IMR-90 (cell line): ENCODE data around the gene HNRNPM. TPM values are rescaled to one million over a fixed set of nuclear protein-coding genes. Genes with fewer than 3 reads are reported as not detected.

Experiments used
- ATAC-seq: fragments of 200-7000 bp; cut with Tn5 transposase; 2 replicates; pipeline ENCODE4 v1.9.1; 2020; ENCODE audit warnings: low read depth, mild to moderate bottlenecking, moderate library complexity
- BruUV-seq: library from RNA; stranded (reverse); fragments of 400-500 nt; replicated peaks from 2 replicates; lab custom pipeline; 2021; lab: Mats Ljungman, UMichigan
- CTCF ChIA-PET: fragments of 300-600 bp; formaldehyde crosslinking; extraction: SDS; loops from one replicate; lab custom pipeline; 2021; ENCODE audit warnings: antibody characterized with exemption; lab: Yijun Ruan, JAX
- POLR2A ChIA-PET: fragments of 300-600 bp; sonication (Branson Sonifier 250); formaldehyde crosslinking; loops from one replicate; lab custom pipeline; 2022; ENCODE audit warnings: antibody characterized with exemption; ENCODE audit not compliant: unreplicated experiment; lab: Charles Lee
- DNase-seq: peaks from one replicate; pipeline ENCODE4 v3.0.0; 2013
- H2AFZ ChIP-seq: replicated peaks from 2 replicates; pipeline ENCODE3; 2013; ENCODE audit warnings: low read length, mild to moderate bottlenecking; ENCODE audit not compliant: poor library complexity
- H2AK5ac ChIP-seq: 2 replicates; pipeline ENCODE4 v1.6.1; 2013; ENCODE audit warnings: low read depth, low read length, inconsistent platforms
- H2AK9ac ChIP-seq: replicated peaks from 2 replicates; pipeline ENCODE3; 2013; ENCODE audit warnings: mild to moderate bottlenecking, low read depth, low read length, moderate library complexity; ENCODE audit not compliant: poor library complexity
- H2BK120ac ChIP-seq: 2 replicates; pipeline ENCODE4 v1.6.1; 2013; ENCODE audit warnings: low read depth, low read length, inconsistent platforms
- H2BK15ac ChIP-seq: 3 replicates; pipeline ENCODE4 v1.6.1; 2013; ENCODE audit warnings: low read depth, low read length, inconsistent platforms
- H2BK20ac ChIP-seq: 2 replicates; pipeline ENCODE4 v1.6.1; 2013; ENCODE audit warnings: low read depth, mild to moderate bottlenecking, inconsistent platforms, low read length, moderate library complexity
- H2BK5ac ChIP-seq: 2 replicates; pipeline ENCODE4 v1.6.1; 2013; ENCODE audit warnings: mild to moderate bottlenecking, low read depth, low read length, inconsistent platforms; ENCODE audit not compliant: poor library complexity, severe bottlenecking
- H3K14ac ChIP-seq: replicated peaks from 2 replicates; pipeline ENCODE4 v1.6.1; 2013; ENCODE audit warnings: low read depth, low read length, inconsistent platforms
- H3K18ac ChIP-seq: 2 replicates; pipeline ENCODE4 v1.6.1; 2013; ENCODE audit warnings: low read depth, low read length, control low read depth
- H3K23ac ChIP-seq: 2 replicates; pipeline ENCODE4 v1.6.1; 2013; ENCODE audit warnings: low read depth, low read length, inconsistent platforms
- H3K27ac ChIP-seq: 2 replicates; pipeline ENCODE4 v1.5.1; 2013; ENCODE audit warnings: mild to moderate bottlenecking, control low read depth, low read length; ENCODE audit not compliant: insufficient read depth
- H3K27me3 ChIP-seq: 2 replicates; pipeline ENCODE4 v1.6.1; 2013; ENCODE audit warnings: low read length; ENCODE audit not compliant: control insufficient read depth, insufficient read depth
- H3K36me3 ChIP-seq: 2 replicates; pipeline ENCODE4 v1.6.1; 2013; ENCODE audit warnings: low read length, mixed read lengths; ENCODE audit not compliant: control insufficient read depth, insufficient read depth
- H3K4ac ChIP-seq: 2 replicates; pipeline ENCODE4 v1.6.1; 2013; ENCODE audit warnings: low read depth, low read length, inconsistent platforms
- H3K4me1 ChIP-seq: 2 replicates; pipeline ENCODE4 v1.6.1; 2013; ENCODE audit warnings: low read length, mixed read lengths; ENCODE audit not compliant: control insufficient read depth, insufficient read depth
- H3K4me2 ChIP-seq: 2 replicates; pipeline ENCODE4 v1.6.1; 2013; ENCODE audit warnings: low read depth, mild to moderate bottlenecking, control low read depth, low read length, moderate library complexity
- H3K4me3 ChIP-seq: 2 replicates; pipeline ENCODE4 v1.5.1; 2013; ENCODE audit warnings: low read depth, mild to moderate bottlenecking, control low read depth, low read length, moderate library complexity; ENCODE audit not compliant: insufficient read depth
- H3K56ac ChIP-seq: 2 replicates; pipeline ENCODE4 v1.6.1; 2013; ENCODE audit warnings: low read length, inconsistent platforms; ENCODE audit not compliant: insufficient read depth; ENCODE audit errors: extremely low read depth
- H3K79me1 ChIP-seq, 2 experiments: 2 replicates each; pipeline ENCODE4 v1.6.1; 2013; ENCODE audit warnings: low read length in 2 of 2, inconsistent platforms in 1 of 2, low read depth in 1 of 2
- H3K9ac ChIP-seq: 2 replicates; pipeline ENCODE4 v1.6.1; 2013; ENCODE audit warnings: low read depth, low read length, control low read depth
- H3K9me1 ChIP-seq: 2 replicates; pipeline ENCODE4 v1.6.1; 2013; ENCODE audit warnings: low read length, inconsistent platforms; ENCODE audit not compliant: insufficient read depth
- H3K9me3 ChIP-seq: 2 replicates; pipeline ENCODE4 v1.6.1; 2013; ENCODE audit warnings: low read length; ENCODE audit not compliant: control insufficient read depth, insufficient read depth
- H4K20me1 ChIP-seq: 2 replicates; pipeline ENCODE4 v1.6.1; 2013; ENCODE audit warnings: low read length, inconsistent platforms; ENCODE audit not compliant: insufficient read depth
- H4K5ac ChIP-seq: 2 replicates; pipeline ENCODE4 v1.6.1; 2013; ENCODE audit warnings: mild to moderate bottlenecking, low read depth, low read length, control low read depth
- H4K8ac ChIP-seq, 2 experiments: 2 replicates each; pipeline ENCODE4 v1.6.1; 2013; ENCODE audit warnings: low read depth in 2 of 2, low read length in 2 of 2, control low read depth in 1 of 2, inconsistent platforms in 1 of 2
- H4K91ac ChIP-seq: 2 replicates; pipeline ENCODE4 v1.6.1; 2013; ENCODE audit warnings: low read depth, low read length, inconsistent platforms; ENCODE audit not compliant: insufficient read depth
- CHD1 ChIP-seq: IDR thresholded peaks from 2 replicates; pipeline ENCODE4 v1.6.1; 2012; ENCODE audit warnings: low read depth, low read length, improper control_type of control experiment
- RCOR1 ChIP-seq: IDR thresholded peaks from 2 replicates; pipeline ENCODE4 v1.6.1; 2012; ENCODE audit warnings: mild to moderate bottlenecking, low read length, improper control_type of control experiment; ENCODE audit not compliant: insufficient replicate concordance
- WGBS, 2 experiments: methylation state at CpG; one replicate each; pipeline versions ENCODE4 v1.1.5 to v1.1.7; 2013; ENCODE audit warnings: missing lambda C conversion rate in 2 of 2; ENCODE audit not compliant: insufficient read length in 1 of 2; ENCODE audit errors: extremely low coverage in 2 of 2; 5-methylcytosine and 5-hydroxymethylcytosine counted together
- dilution Hi-C: fragments of 300-500 bp; cut with HindIII; formaldehyde crosslinking; loops from one replicate; pipeline ENCODE4 v1.14.3; 2018; ENCODE audit warnings: low sequenced_read_pairs; ENCODE audit not compliant: unreplicated experiment
- in situ Hi-C: fragments of 300-500 bp; cut with MboI; formaldehyde crosslinking; loops from 3 replicates; pipeline ENCODE4 v1.14.3; 2019; ENCODE audit warnings: low sequenced_read_pairs, inconsistent platforms, mixed read lengths
- intact Hi-C: fragments of 100-400 bp; cut with micrococcal nuclease; formaldehyde crosslinking; loops from 2 replicates; pipeline ENCODE4 v1.10.0; 2022
- polyA plus RNA-seq, 3 experiments: library from polyadenylated mRNA; depleted of rRNA; stranded (reverse); fragments of >200 nt; gene quantifications; 2 replicates each; pipeline ENCODE4 v1.2.3, GENCODE V29; 2012; ENCODE audit warnings: low replicate concordance in 1 of 3
- total RNA-seq: library from RNA; depleted of rRNA; stranded (reverse); fragments of >200 nt; gene quantifications from 2 replicates; pipeline ENCODE4 v1.2.3, GENCODE V29; 2012
- TF ChIP-seq, protein P1 (sequence below): fragments of 150-350 bp; IDR thresholded peaks from 2 replicates; pipeline ENCODE4 v1.6.1; 2016; ENCODE audit warnings: low read depth, mild to moderate bottlenecking, low read length, moderate library complexity, borderline replicate concordance

Gene HNRNPM
- total and polyA plus RNA-seq, 2 of the 4 experiments (the other 2 are of a cell fraction), result 75.6 to 197 TPM

DNA sequence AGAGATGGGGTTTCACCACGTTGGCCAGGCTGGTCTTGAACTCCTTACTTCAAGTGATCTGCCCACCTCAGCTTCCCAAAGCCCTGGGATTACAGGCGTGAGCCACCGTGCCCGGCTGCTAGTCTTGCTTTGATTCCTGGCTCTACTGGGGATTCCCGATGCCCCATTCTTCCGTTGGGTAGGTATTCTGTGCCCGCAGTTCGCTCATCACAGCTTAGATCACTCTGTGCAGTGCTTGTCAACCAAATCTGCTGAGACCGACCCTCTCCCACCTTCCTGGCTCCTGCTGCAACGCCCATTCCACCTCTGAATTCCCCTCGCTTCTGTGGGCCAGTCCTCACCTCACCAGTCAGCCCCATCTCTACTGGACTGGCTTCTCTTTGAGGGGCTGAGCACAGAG lies 73.8 kb downstream of the HNRNPM start:
- H4K20me1 ChIP-seq, result no peaks in the 10 kb centered on the region
- no peaks in the 10 kb centered on the region for H3K27me3 ChIP-seq
- ChIA-PET POLR2A (no interaction called here), CTCF (no interaction called here)
- H3K9me1 ChIP-seq, result peaks cover 5% of the 10 kb centered on the region
- H3K9ac ChIP-seq, result no peak overlapping the region
- DNase-seq, result no peak
- H2BK120ac ChIP-seq, result no peak overlapping the region
- no peaks in the 10 kb centered on the region for H3K36me3 ChIP-seq
- H2BK15ac ChIP-seq, result no peak overlapping the region
- H3K4me2 ChIP-seq, result no peak overlapping the region
- H4K91ac ChIP-seq, result no peak overlapping the region; the same call in 1 of the 2 replicates
- H2BK5ac ChIP-seq, result no peak overlapping the region
- no peak overlapping the region for H3K27ac ChIP-seq
- no peak overlapping the region for H2AFZ ChIP-seq
- WGBS, 2 experiments, result 90% methylated on average over 7 of the region's 11 CpGs; no CpG with 5 or more reads in 1 of the 2 experiments
- H4K5ac ChIP-seq, result no peak overlapping the region
- no peak overlapping the region for H3K4me3 ChIP-seq
- no peak overlapping the region for H3K4ac ChIP-seq
- no peak overlapping the region for H3K23ac ChIP-seq
- intact Hi-C loops (no loop called here), dilution Hi-C loops (no loop called here), in situ Hi-C loops (no loop called here)
- H3K79me1 ChIP-seq, result no peaks in the 10 kb centered on the region
- no peaks in the 10 kb centered on the region for H3K9me3 ChIP-seq
- H4K8ac ChIP-seq, result no peak overlapping the region
- no peak overlapping the region for H3K18ac ChIP-seq
- no peak overlapping the region for H2AK5ac ChIP-seq
- ATAC-seq, result no peak
- H3K14ac ChIP-seq, result no peak overlapping the region
- no TSS peak for BruUV-seq
- peaks cover 4% of the 10 kb centered on the region for H3K4me1 ChIP-seq
- no peak overlapping the region for H3K56ac ChIP-seq
- no peak overlapping the region for H2AK9ac ChIP-seq
- TF ChIP-seq, protein P1, sequence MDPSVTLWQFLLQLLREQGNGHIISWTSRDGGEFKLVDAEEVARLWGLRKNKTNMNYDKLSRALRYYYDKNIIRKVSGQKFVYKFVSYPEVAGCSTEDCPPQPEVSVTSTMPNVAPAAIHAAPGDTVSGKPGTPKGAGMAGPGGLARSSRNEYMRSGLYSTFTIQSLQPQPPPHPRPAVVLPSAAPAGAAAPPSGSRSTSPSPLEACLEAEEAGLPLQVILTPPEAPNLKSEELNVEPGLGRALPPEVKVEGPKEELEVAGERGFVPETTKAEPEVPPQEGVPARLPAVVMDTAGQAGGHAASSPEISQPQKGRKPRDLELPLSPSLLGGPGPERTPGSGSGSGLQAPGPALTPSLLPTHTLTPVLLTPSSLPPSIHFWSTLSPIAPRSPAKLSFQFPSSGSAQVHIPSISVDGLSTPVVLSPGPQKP, result no peak
- TF ChIP-seq RCOR1 (no peak), CHD1 (no peak)
- H2BK20ac ChIP-seq, result no peak overlapping the region
